ENCODE data around the gene STX16. TPM values are rescaled to one million over a fixed set of nuclear protein-coding genes. Genes with fewer than 3 reads are reported as not detected.

Gene STX16
- total and polyA plus RNA-seq, 2 of the 13 experiments (the other 11 are each of a cell fraction or from before 2014, with no cell fraction given), result 28.0 to 72.7 TPM

- ChIA-PET POLR2A (no interaction called here), CTCF (ENCODE audit: low intra/inter-chr PET ratio, low total read pairs) (no interaction called here)
- Histone ChIP-seq H3K4me3 (replicated peaks in 1 of 3; ENCODE audit: insufficient read depth in 1 of 3, low read depth in 2 of 3, low read length in 3 of 3) (no peak overlapping the region), H3K36me3 (replicated peaks in 1 of 2; ENCODE audit: control insufficient read depth in 1 of 2, insufficient read depth in 2 of 2, low read length in 2 of 2) (no peaks in the 10 kb centered on the region), H4K20me1 (ENCODE audit: insufficient read depth, low read length) (no peaks in the 10 kb centered on the region), H3K4me1 (ENCODE audit: insufficient read depth, low read length) (no peaks in the 10 kb centered on the region), H3K27ac (ENCODE audit: extremely low read length, insufficient read depth, low read length) (no peak overlapping the region), H3K4me2 (ENCODE audit: low read depth, low read length) (no peak overlapping the region), H2AFZ (ENCODE audit: low read length) (no peak overlapping the region), H3K27me3 (ENCODE audit: control insufficient read depth in 1 of 2, insufficient read depth in 2 of 2, low read length in 2 of 2) (peaks cover 46 to 95% of the 10 kb centered on the region in 2 experiments), H3K79me2 (ENCODE audit: insufficient read depth, low read length) (no peaks in the 10 kb centered on the region), H3K9ac (ENCODE audit: insufficient read depth, low read depth, low read length) (no peak overlapping the region), H3K9me3 (ENCODE audit: low read length) (no peaks in the 10 kb centered on the region)
- DNase-seq (ENCODE audit: low spot score) (no peak), ATAC-seq (no peak), FAIRE-seq (no peak)
- in situ Hi-C loops (cut with HindIII; ENCODE audit: extremely low pct_ligation_motif_present, low pct_unique_long_range_greater_than_20kb) (no loop called here), intact Hi-C loops (cut with micrococcal nuclease; ENCODE audit: unreplicated experiment) (no loop called here)
- no TSS peak for BruUV-seq (replicated peaks)
- WGBS (ENCODE audit: low lambda C conversion rate), result 16% methylated on average over 17 of the region's 19 CpGs
- TF ChIP-seq MNT (IDR thresholded peaks at IDR 0.05) (0 out of 2 replicates have a peak, but pooled peaks have one; percentile 9), NFE2L1 (CRISPR knock-in tag; IDR thresholded peaks at IDR 0.05; ENCODE audit: borderline replicate concordance) (no peak)
Measured at GRCh38 chr20:58610071-58610800, 40.8 kb upstream of the STX16 start.

GRCh38 chr20:58610811-58611210, 40.3 kb upstream of the STX16 start:
- DNase-seq (ENCODE audit: low spot score) (no peak), FAIRE-seq (no peak), ATAC-seq (no peak)
- no peaks in the 10 kb centered on the region for H3K4me1 ChIP-seq (ENCODE audit: insufficient read depth, low read length)
- in situ Hi-C loops (cut with HindIII; ENCODE audit: extremely low pct_ligation_motif_present, low pct_unique_long_range_greater_than_20kb), result no loop called here
- CTCF ChIA-PET (ENCODE audit: low intra/inter-chr PET ratio, low total read pairs), result no interaction called here
- no peak overlapping the region for H3K4me2 ChIP-seq (ENCODE audit: low read depth, low read length)
- H3K79me2 ChIP-seq (ENCODE audit: insufficient read depth, low read length), result no peaks in the 10 kb centered on the region
- WGBS (ENCODE audit: low lambda C conversion rate), result 48% methylated on average over 10 of the region's 10 CpGs
- no peak overlapping the region for H3K27ac ChIP-seq (ENCODE audit: extremely low read length, insufficient read depth, low read length)
- TF ChIP-seq PHF21A (CRISPR knock-in tag; IDR thresholded peaks at IDR 0.05) (no peak), IRX3 (CRISPR knock-in tag; IDR thresholded peaks at IDR 0.05; ENCODE audit: borderline replicate concordance, low read depth) (no peak), HDAC1 (CRISPR knock-in tag; IDR thresholded peaks at IDR 0.05) (no peak), ZFY (CRISPR knock-in tag; IDR thresholded peaks at IDR 0.05) (no peak), MIXL1 (CRISPR knock-in tag; IDR thresholded peaks at IDR 0.05) (no peak), ZNF883 (CRISPR knock-in tag; IDR thresholded peaks at IDR 0.05; ENCODE audit: not compliant biosample characterization) (no peak), ZNF773 (CRISPR knock-in tag; IDR thresholded peaks at IDR 0.05; ENCODE audit: borderline replicate concordance) (no peak), ZNF274 (CRISPR knock-in tag; IDR thresholded peaks at IDR 0.05) (no peak), PAWR (CRISPR knock-in tag; IDR thresholded peaks at IDR 0.05; ENCODE audit: borderline replicate concordance) (no peak), TCF7L2 (IDR thresholded peaks at IDR 0.05; ENCODE audit: low read depth, low read length) (no peak), MEIS2 (CRISPR knock-in tag; IDR thresholded peaks at IDR 0.05) (no peak), CENPT (CRISPR knock-in tag; IDR thresholded peaks at IDR 0.05; ENCODE audit: low read depth) (no peak)
- no peak overlapping the region for H3K4me3 ChIP-seq (replicated peaks in 1 of 3; ENCODE audit: insufficient read depth in 1 of 3, low read depth in 2 of 3, low read length in 3 of 3)
- no peak overlapping the region for H2AFZ ChIP-seq (ENCODE audit: low read length)
- peaks cover 45 to 95% of the 10 kb centered on the region in 2 experiments for H3K27me3 ChIP-seq (ENCODE audit: control insufficient read depth in 1 of 2, insufficient read depth in 2 of 2, low read length in 2 of 2)
- H3K36me3 ChIP-seq (replicated peaks in 1 of 2; ENCODE audit: control insufficient read depth in 1 of 2, insufficient read depth in 2 of 2, low read length in 2 of 2), result no peaks in the 10 kb centered on the region
- intact Hi-C loops (cut with micrococcal nuclease; ENCODE audit: unreplicated experiment), result no loop called here
- H3K9me3 ChIP-seq (ENCODE audit: low read length), result no peaks in the 10 kb centered on the region
- no peak overlapping the region for H3K9ac ChIP-seq (ENCODE audit: insufficient read depth, low read depth, low read length)
- no TSS peak for BruUV-seq (replicated peaks)
- H4K20me1 ChIP-seq (ENCODE audit: insufficient read depth, low read length), result no peaks in the 10 kb centered on the region
- POLR2A ChIA-PET, result no interaction called here
